Transverse colon (tissue), 4 donors: Measurements from ENCODE around the gene LEF1.

Experiments used
- POLR2AphosphoS5 ChIP-seq, 3 donors: sonication (generic); formaldehyde crosslinking; IDR thresholded peaks; one replicate each; pipeline ENCODE4 v1.6.1; 2016; ENCODE audit warnings: antibody characterized with exemption in 3 of 3
- TF ChIP-seq, protein P1 (sequence below), 5 experiments: fragments of 200-600 bp in 3 of 5; fragments of 450-650 bp in 2 of 5; sonication (generic) in 3 of 5; IDR thresholded peaks; 1 replicate in 2 of 5; 2 replicates in 3 of 5; pipeline ENCODE4 v1.5.1; 2016 to 2017; ENCODE audit warnings: antibody characterized with exemption in 5 of 5, inconsistent platforms in 3 of 5, mild to moderate bottlenecking in 2 of 5, moderate library complexity in 1 of 5

DNA sequence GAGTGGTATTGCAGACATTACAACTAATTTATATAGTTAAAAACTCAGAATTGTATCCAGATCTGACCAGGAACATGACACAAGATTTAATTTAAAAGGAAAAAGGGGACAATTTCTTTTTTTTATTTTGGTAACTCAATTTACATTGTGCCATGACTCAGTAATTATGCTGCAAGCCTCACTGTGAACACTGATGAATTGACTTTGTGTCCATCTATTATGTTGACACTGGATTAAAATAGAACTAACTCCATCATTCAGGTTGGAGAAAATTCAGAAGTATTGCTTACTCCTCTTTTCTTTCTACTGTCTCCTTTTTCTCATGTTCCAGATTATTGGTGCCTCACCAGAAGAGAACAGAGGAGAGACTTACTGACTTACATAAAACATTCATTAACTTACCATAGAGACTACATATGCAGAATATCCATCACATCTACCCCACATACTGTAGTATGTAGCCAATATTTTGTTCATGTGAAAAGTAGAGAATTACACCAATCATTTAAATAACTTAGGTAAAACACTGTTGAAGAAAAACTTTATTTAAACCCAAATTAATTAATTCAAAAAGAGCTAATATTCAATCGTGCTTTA is 15.8 kb upstream of the LEF1 start:
- TF ChIP-seq, protein P1, sequence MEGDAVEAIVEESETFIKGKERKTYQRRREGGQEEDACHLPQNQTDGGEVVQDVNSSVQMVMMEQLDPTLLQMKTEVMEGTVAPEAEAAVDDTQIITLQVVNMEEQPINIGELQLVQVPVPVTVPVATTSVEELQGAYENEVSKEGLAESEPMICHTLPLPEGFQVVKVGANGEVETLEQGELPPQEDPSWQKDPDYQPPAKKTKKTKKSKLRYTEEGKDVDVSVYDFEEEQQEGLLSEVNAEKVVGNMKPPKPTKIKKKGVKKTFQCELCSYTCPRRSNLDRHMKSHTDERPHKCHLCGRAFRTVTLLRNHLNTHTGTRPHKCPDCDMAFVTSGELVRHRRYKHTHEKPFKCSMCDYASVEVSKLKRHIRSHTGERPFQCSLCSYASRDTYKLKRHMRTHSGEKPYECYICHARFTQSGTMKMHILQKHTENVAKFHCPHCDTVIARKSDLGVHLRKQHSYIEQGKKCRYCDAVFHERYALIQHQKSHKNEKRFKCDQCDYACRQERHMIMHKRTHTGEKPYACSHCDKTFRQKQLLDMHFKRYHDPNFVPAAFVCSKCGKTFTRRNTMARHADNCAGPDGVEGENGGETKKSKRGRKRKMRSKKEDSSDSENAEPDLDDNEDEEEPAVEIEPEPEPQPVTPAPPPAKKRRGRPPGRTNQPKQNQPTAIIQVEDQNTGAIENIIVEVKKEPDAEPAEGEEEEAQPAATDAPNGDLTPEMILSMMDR (IDR thresholded peaks at IDR 0.05): no peak
- TF ChIP-seq POLR2AphosphoS5 (IDR thresholded peaks at IDR 0.05): no peak
